Measurements from ENCODE around the gene UMOD.

GRCh38 chr16:20380782-20381181 lies 28.3 kb upstream of the UMOD start:
- TF ChIP-seq POLR2A (IDR thresholded peaks at IDR 0.05; ENCODE audit: low read length) (no peak), GATA1 (IDR thresholded peaks at IDR 0.05; ENCODE audit: low read depth, low read length) (no peak)

Measured in erythroblast (primary cell).